T-helper 2 cell (primary cell): Measurements from ENCODE around the gene ZBTB7C.

Experiments used
- DNase-seq, 5 experiments: peaks; one replicate each; pipeline versions ENCODE4 v3.0.0 to v3.0.0-alpha.2; 2012 to 2022

ZBTB7C gene

DNA sequence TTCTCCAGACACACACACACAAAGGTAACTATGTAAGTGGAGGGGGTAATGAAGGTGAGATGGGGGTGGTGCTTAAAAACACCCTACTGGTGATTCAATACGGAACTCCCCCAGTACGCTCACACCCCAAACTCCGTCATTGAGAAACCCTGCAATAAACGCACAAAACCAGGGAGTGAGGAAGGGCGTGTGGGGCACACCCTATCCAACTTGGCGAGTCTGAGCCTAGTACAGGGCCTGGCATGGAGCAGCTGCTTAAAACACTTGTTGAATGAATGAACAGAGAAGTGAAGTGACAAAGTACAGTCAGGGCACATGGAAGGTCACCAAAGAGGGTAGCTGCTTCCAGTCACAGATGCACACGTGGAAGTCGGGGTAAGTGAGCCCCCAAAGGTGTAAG lies 331.9 kb downstream of the ZBTB7C start:
- DNase-seq = no peak

- no peak for DNase-seq
Observed at GRCh38 chr18:48076461-48076860, 332.7 kb downstream of the ZBTB7C start.

DNA sequence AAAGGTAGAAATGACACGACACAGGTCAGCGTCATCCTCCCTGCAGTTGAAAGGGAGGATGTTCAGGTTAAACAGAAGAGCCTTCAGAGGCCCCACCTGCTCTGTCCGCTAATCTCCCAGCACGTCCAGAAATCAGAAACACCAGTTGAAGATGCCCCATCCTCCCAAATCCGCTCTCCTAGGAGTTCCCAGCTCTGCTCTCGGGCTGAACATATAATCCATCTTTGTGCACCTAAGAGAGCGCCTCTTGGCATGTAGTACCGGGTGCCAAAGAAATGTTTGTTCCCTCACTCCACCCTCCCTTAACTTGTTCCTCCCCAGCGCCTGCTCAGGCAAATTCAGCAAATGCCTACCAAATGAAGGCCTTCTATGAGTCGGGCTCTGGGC lies 333.5 kb downstream of the ZBTB7C start:
- no peak for DNase-seq

GRCh38 chr18:48074929-48075706 lies 334.1 kb downstream of the ZBTB7C start:
- DNase-seq = no peak

DNA sequence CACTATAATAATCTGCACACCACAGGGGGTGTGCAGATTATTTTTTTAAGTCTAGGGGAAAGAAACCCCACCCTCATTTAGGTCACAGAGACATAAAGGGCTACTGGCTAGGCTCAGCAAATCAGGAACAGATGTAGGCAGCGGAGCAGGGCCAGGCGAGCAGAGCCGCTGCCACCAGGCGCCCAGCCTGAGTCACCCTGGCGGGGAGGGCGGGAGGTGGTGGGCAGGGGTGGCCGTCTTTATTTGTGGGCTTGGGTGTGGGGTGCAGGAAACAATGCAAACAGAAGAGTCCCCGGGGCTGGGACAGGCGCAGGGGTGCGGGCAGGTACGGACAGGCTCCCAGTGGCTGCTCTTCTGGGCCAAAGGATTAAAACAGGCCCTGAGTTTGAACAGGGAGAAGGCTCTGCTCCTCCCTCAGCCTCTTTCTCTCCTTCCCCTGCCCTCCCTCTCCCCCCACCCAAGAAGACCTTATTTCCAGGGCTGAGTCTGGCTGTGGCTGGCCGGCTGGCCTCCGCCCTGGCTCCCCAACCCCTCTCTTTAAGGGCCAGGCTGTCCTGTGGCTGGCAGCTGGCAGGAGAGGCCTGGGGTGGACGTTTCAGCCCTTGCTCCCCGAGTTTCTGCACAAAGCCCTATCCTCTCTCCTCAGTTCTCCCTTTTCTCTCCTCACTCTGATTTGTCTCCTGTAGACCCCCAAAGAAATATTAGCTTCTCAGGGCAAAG lies 335.8 kb downstream of the ZBTB7C start:
- no peak for DNase-seq

DNA sequence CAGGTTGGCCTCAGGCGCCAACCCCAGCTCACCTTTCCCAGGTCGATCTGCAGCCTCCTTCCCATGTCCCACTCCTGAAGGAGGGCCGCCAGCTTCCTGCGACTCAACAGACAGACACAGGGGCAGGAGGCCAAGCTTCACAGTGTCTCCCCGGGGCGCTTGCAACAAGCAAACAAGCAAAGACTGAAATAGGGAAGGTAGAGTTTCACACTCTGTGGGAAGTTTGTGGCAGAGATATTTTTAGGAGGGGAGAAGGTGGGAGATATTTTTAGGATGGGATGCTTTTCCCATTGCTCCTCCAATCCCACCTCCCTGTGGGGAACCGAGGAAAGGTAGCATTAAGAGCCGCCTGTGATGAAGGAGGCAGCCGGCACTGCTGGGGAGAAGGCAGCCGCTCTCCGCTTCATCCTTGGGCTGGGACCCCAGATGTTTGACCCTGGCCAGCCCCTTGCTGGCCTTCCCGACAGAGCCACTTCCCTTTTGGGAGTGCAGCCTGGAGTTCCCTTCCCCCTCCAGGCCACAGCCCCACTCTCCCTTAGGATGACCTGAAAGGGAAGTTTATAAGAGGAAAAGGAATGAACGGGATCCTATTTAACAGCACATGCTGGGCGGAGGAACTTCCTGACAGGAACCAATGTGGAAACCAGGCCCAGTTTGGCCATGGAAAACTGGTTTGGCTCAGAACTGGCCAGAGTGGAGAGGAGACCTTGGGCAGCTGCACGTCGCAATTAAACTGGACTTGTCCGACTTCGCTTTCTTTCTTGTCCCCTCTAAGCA lies 336.6 kb downstream of the ZBTB7C start:
- no peak for DNase-seq

DNA sequence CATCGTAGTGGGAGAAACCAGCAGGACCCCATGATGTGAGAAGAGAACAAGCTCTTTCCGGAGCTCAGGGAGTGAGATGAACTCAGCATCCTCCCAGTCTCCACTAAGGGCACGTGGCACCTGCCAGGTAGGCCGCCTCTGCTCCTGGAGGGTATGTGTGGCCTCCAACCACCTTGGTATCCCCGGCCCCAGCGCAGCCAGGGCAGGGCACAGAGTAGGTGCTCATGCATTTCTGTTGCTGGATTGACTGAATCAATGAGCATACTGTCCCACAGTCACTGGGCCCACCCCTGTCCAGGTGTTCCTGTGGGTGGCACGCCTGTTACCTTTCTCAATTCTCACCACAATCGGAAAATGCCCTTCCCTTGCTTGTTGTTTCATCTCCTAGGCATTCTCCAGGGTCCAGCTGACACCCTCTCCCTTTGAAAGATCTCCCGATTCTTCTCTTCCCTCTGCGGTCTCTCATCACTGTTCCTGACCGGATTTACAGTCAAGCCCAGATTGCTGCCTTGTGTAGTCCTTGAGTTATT lies 340.2 kb downstream of the ZBTB7C start:
- no peak for DNase-seq

DNA sequence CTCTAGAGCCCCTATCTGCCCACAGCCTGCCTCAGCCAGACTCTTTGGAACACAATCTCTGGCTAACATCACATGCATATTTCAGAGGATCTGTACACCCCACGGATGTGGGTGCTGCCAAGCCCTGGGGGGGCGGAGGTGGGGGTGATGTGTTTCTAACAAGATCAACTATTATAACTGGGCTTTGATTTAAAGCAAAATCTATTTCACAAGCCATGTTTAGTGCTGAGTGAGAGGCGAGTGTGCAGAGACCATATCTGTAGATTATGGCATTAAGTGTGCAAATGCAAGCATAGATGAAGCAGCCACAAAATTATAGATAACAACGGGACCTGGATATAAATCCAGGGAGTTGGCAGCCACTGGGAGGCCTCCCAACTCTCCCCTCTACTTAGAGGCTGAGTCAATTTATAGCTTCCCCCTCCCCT lies 342.9 kb downstream of the ZBTB7C start:
- DNase-seq = no peak

GRCh38 chr18:48065601-48065995 lies 343.6 kb downstream of the ZBTB7C start:
- no peak for DNase-seq

- DNase-seq = no peak
Observed at GRCh38 chr18:48064978-48065600, 344.1 kb downstream of the ZBTB7C start.

DNA sequence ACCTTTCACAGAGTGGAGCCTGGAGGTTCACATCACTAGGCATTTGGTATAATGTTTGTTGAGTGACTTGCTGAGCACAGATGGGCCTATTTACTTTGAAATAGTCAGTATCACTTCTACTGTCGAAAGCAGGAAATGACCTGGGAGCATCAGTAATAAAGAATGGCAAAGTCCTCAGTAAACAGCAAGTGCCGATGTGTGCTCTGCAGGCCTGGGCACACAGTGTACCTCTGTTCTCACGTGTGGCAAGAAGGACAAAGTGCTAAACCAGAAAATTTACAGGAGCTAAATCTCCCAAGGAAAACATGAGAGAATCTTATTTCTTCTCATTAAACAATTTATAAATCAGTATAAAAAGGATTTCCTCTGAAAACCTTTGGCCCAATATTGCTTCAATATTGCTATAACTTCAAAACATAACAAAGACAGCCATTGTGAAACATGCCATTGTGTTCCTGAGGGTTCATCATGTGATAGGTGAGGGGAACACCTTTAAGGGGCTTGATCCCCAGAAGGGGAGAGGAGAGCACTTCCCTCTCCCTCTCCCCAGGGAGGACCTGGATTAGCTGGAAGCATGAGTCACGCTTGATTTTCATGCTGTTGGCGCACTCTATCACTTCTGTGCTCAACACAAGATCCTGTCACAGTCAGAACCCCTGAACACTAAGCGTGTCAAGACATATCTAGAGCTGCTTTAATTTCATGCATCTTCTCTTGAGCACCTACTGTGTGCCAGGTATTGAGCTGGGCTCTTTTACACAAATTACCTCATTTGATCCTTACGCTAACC lies 347.2 kb downstream of the ZBTB7C start:
- no peak for DNase-seq

DNA sequence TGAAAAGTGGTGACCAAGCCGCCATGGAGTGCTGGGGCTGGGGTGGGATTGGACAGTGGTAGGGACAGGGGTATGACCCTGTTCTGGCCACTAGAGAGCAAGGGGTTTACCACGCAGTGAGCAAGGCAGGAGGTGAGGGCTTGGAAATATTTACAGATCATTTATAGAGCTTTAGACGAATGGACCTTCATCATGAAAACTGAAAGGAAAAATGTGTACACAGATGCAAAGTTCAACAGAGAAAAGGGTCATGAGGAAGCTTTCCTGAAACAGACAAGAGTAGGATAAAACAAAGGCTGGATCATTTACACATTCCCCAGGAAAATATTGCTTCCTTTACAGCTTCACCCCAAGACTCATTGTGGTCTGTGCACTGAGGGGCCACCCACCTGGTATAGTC lies 348.2 kb downstream of the ZBTB7C start:
- DNase-seq = no peak

- DNase-seq = no peak
Observed at GRCh38 chr18:48060346-48060745, 348.8 kb downstream of the ZBTB7C start.

DNA sequence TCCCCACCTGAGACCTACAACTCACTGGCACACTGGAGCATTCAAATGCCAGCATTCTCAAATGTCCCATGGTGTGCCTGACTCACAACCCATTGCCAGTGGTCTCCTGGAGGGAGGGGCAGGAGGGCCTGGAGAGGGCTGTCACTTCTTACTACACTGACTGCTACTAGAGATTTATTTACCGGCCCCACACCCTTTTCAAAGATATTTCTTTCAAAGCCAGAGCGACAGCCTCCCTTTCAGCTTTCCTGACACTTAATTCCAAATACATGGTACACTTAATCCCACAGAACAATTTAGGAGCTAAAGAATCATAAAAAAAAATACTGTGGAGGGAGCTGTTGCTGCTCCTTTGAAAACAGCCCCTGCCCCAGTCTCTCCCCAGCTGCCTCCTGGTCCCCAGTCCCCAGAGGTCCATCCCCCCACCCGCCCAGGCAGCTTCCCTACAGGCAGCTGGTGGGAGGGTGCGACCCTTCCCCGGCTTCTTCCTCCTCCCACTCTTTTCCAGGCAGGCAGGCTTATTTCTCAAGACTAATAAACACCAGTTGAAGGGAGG lies 349.6 kb downstream of the ZBTB7C start:
- no peak for DNase-seq

GRCh38 chr18:48058486-48058885 lies 350.7 kb downstream of the ZBTB7C start:
- DNase-seq = no peak

DNA sequence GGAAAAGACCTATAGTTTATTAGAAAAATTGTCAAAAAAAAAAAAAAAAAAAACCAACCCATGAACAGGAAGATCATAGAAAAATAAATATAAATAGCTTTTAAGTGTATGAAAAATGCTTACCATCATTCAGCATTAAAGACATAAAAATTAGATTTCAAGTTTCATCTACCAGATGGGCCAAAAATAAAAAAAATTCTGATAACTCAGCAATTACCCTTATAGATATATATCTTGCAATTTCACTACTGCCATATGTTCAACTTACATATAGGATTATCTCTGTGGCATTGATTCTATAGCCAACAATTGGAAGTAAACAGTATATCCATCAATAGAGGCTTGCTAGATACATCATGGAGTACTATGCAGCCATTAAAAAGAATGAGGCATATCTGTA lies 352.2 kb downstream of the ZBTB7C start:
- DNase-seq = no peak

GRCh38 chr18:48055351-48055750 lies 353.8 kb downstream of the ZBTB7C start:
- no peak for DNase-seq

DNA sequence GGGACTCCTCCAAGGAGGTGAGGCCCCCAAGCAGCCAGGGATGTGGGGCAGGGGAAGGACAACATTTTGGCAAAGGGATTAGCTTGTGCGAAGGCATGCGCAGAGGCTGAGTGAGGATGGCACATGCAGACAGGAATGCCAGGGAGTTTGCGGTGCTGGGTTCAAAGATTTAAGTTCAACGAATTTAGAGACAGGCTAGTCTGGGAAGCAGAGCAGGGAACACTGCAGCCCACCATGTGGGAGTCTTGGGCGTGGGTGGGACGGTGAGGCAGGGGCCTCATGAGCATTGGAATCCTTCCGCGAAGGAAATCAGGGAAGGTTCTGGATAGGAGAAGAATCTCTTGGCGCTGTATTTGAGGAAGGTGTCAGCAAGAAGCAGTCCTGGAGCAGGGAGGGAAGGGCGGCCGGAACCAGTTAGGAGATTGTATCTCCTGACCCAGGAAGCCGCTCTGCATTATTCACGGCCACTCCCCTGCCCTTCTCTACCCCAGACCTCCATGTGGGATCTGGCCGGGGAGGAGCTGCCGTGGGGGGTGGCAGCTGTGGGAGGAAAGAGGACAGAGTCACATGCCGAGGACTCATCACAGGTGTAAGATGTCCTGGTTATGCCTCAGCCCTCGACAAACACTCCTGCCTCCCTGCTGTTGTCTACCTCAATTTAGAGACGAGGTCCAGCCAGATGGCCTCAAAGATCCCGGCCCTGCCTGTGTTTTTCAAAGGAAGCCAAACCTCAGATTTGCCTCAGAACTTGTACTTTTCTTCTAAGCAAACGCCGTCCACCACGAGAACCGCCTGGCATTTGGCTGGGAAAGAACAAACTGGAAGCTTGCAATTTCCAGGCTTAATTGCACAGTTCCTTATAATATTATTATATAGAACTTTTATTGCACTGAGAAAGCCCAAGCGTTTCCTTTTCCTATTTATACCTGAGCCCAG lies 355.0 kb downstream of the ZBTB7C start:
- DNase-seq = no peak

DNA sequence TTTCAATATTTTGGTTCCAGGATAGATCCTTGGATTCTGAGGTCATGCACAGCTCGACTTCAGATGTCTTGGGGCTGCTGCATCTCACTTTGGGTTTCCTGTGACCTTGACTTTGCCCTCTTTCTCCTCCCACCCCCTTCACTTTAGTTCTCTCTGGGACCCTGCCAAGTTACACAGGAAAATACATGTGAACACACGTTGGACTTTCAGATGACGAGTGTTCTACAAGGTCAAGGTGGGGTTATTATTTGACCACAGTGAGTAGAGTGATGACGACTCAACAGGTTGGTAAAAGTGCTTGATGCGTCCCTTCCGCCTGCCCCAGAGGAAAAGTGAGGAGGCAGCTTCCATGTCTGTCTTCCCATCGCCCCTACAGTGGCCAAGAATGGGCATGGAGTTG lies 356.3 kb downstream of the ZBTB7C start:
- DNase-seq = no peak
